Measurements from ENCODE around the gene ANGEL2. TPM values are rescaled to one million over a fixed set of nuclear protein-coding genes. Genes with fewer than 3 reads are reported as not detected.

Gene ANGEL2
- total RNA-seq, 1 experiment from 2014 or later, result 25.5 TPM

GRCh38 chr1:212952641-212952976 lies 63.1 kb downstream of the ANGEL2 start:
- POLR2A ChIA-PET, result no interaction called here
- H3K27ac ChIP-seq (ENCODE audit: low read depth, low read length), result no peak overlapping the region
- CTCF ChIA-PET, result no interaction called here
- no peaks in the 10 kb centered on the region for H4K20me1 ChIP-seq (ENCODE audit: insufficient read depth)
- no peaks in the 10 kb centered on the region for H3K79me2 ChIP-seq (ENCODE audit: insufficient read depth, low read length)
- no peaks in the 10 kb centered on the region for H3K9me3 ChIP-seq (ENCODE audit: control insufficient read depth in 1 of 2, insufficient read depth in 1 of 2, low read depth in 1 of 2, low read length in 2 of 2)
- RAD21 ChIA-PET (ENCODE audit: low non-redundant PET in 1 of 2, low total read pairs in 2 of 2, uncharacterized antibody in 2 of 2, unreplicated experiment in 2 of 2), result no interaction called here
- no peaks in the 10 kb centered on the region for H3K9me2 ChIP-seq (ENCODE audit: insufficient read depth)
- TF ChIP-seq, protein P1, sequence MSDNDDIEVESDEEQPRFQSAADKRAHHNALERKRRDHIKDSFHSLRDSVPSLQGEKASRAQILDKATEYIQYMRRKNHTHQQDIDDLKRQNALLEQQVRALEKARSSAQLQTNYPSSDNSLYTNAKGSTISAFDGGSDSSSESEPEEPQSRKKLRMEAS (IDR thresholded peaks at IDR 0.05), result no peak
- TF ChIP-seq YY1 (IDR thresholded peaks at IDR 0.05; ENCODE audit: extremely low read depth, insufficient replicate concordance, low read depth, low read length), result no peak
- no peak for TF ChIP-seq CEBPB (IDR thresholded peaks at IDR 0.05; ENCODE audit: low read depth)
- no peak for TF ChIP-seq ZBTB33 (IDR thresholded peaks at IDR 0.05; ENCODE audit: extremely low read depth, insufficient replicate concordance, low read length)
- TF ChIP-seq TCF7L2 (IDR thresholded peaks at IDR 0.05; ENCODE audit: borderline replicate concordance, extremely low read depth, insufficient read depth, insufficient read length), result no peak
- TF ChIP-seq, protein P2, sequence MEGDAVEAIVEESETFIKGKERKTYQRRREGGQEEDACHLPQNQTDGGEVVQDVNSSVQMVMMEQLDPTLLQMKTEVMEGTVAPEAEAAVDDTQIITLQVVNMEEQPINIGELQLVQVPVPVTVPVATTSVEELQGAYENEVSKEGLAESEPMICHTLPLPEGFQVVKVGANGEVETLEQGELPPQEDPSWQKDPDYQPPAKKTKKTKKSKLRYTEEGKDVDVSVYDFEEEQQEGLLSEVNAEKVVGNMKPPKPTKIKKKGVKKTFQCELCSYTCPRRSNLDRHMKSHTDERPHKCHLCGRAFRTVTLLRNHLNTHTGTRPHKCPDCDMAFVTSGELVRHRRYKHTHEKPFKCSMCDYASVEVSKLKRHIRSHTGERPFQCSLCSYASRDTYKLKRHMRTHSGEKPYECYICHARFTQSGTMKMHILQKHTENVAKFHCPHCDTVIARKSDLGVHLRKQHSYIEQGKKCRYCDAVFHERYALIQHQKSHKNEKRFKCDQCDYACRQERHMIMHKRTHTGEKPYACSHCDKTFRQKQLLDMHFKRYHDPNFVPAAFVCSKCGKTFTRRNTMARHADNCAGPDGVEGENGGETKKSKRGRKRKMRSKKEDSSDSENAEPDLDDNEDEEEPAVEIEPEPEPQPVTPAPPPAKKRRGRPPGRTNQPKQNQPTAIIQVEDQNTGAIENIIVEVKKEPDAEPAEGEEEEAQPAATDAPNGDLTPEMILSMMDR (IDR thresholded peaks at IDR 0.05 in 2 of 3, conservative IDR thresholded peaks at IDR 0.05 in 1 of 3; ENCODE audit: borderline replicate concordance in 1 of 3, insufficient read depth in 1 of 3, low read depth in 2 of 3, low read length in 2 of 3), result no peak
- TF ChIP-seq SRF (IDR thresholded peaks at IDR 0.05; ENCODE audit: low read depth), result no peak
- no peak for TF ChIP-seq ZFX (IDR thresholded peaks at IDR 0.05)
- no peak for TF ChIP-seq RAD21 (IDR thresholded peaks at IDR 0.05; ENCODE audit: low read depth)
- TF ChIP-seq SIN3A (IDR thresholded peaks at IDR 0.05; ENCODE audit: low read depth), result no peak
- no peak for TF ChIP-seq EZH2phosphoT487 (IDR thresholded peaks at IDR 0.05; ENCODE audit: borderline replicate concordance)
- TF ChIP-seq REST (IDR thresholded peaks at IDR 0.05; ENCODE audit: low read depth), result no peak
- TF ChIP-seq CBX3 (IDR thresholded peaks at IDR 0.05; ENCODE audit: low read depth), result no peak
- no peak for TF ChIP-seq ZNF274 (IDR thresholded peaks at IDR 0.05; ENCODE audit: low read depth, low read length)
- no peak for TF ChIP-seq SP1 (IDR thresholded peaks at IDR 0.05; ENCODE audit: low read depth)
- TF ChIP-seq EGR1 (IDR thresholded peaks at IDR 0.05; ENCODE audit: low read depth), result no peak
- no peak for TF ChIP-seq EZH2 (IDR thresholded peaks at IDR 0.05)
- no peak for TF ChIP-seq POLR2A (IDR thresholded peaks at IDR 0.05; ENCODE audit: borderline replicate concordance, extremely low read depth, insufficient read depth, insufficient read length)
- no peaks in the 10 kb centered on the region for H3K27me3 ChIP-seq (ENCODE audit: insufficient read depth, low read length)
- no peak overlapping the region for H3K4me2 ChIP-seq (ENCODE audit: low read length)
- H3K4me3 ChIP-seq (replicated peaks in 1 of 2; ENCODE audit: low read depth in 1 of 2, low read length in 2 of 2), result no peak overlapping the region
- TSS peak; percentile 54 for BruUV-seq (replicated peaks)
- 0 out of 4 replicates have a peak, but pooled peaks cover 0 to 2% of the 10 kb centered on the region in 2 experiments for H3K36me3 ChIP-seq (ENCODE audit: control insufficient read depth in 1 of 2, insufficient read depth in 2 of 2, low read length in 2 of 2)
- no peak for ATAC-seq
- peaks cover 2 to 13% of the 10 kb centered on the region in 2 experiments; a peak in 3 of 4 replicates for H3K4me1 ChIP-seq (ENCODE audit: control insufficient read depth in 1 of 2, insufficient read depth in 2 of 2, low read length in 2 of 2)
- H2AFZ ChIP-seq (ENCODE audit: low read depth, low read length, poor library complexity, severe bottlenecking), result no peak overlapping the region
- no peak for DNase-seq (ENCODE audit: low read depth, low spot score)
- intact Hi-C loops (cut with micrococcal nuclease), result no loop called here
- no peak overlapping the region for H3K9ac ChIP-seq (ENCODE audit: low read length)

Data from HCT116 (cell line).